WTC11 (cell line): ENCODE measurements around the gene UMAD1. TPM values are rescaled to one million over a fixed set of nuclear protein-coding genes. Genes with fewer than 3 reads are reported as not detected.

Experiments
- ATAC-seq: fragments of 200-7000 bp; cut with Tn5 transposase; 2 replicates; pipeline ENCODE4 v1.10.0; 2021; ENCODE audit warnings: mild to moderate bottlenecking, moderate library complexity
- CTCF ChIA-PET: fragments of 300-600 bp; sonication (Branson Sonifier 250); formaldehyde crosslinking; loops from one replicate; lab custom pipeline; 2021; ENCODE audit warnings: antibody characterized with exemption; lab: Charles Lee
- POLR2A ChIA-PET: fragments of 350-600 bp; sonication (Branson Sonifier 250); formaldehyde crosslinking; loops from one replicate; lab custom pipeline; 2021; ENCODE audit warnings: antibody characterized with exemption; lab: Charles Lee
- DNase-seq: peaks from one replicate; pipeline ENCODE4 v3.0.0; 2021; ENCODE audit warnings: low spot score
- H3K27ac Mint-ChIP-seq: 2 replicates; pipeline ENCODE4 v1.8.0; 2021; ENCODE audit warnings: mixed read lengths
- H3K27me3 Mint-ChIP-seq: 2 replicates; pipeline ENCODE4 v1.8.0; 2021; ENCODE audit warnings: low read depth, mild to moderate bottlenecking, moderate library complexity, mixed read lengths
- H3K36me3 Mint-ChIP-seq: 2 replicates; pipeline ENCODE4 v1.8.0; 2021; ENCODE audit warnings: mixed read lengths
- H3K4me1 Mint-ChIP-seq: 2 replicates; pipeline ENCODE4 v1.8.0; 2022; ENCODE audit warnings: mixed read lengths
- H3K4me3 Mint-ChIP-seq: 2 replicates; pipeline ENCODE4 v1.8.0; 2021; ENCODE audit warnings: mild to moderate bottlenecking, moderate library complexity, mixed read lengths
- H3K9me3 Mint-ChIP-seq: 2 replicates; pipeline ENCODE4 v1.8.0; 2021; ENCODE audit warnings: mixed read lengths
- ATF2 ChIP-seq: sonication (generic); formaldehyde crosslinking; IDR thresholded peaks from 2 replicates; pipeline ENCODE4 v1.8.1; 2022; ENCODE audit warnings: low read depth, missing genetic modification reagents, borderline replicate concordance
- ATF6 ChIP-seq: sonication (generic); formaldehyde crosslinking; IDR thresholded peaks from 2 replicates; pipeline ENCODE4 v1.8.1; 2023; ENCODE audit warnings: mild to moderate bottlenecking, missing genetic modification reagents
- ERG ChIP-seq: fragments of 250-450 bp; sonication (Bioruptor Pico); IDR thresholded peaks from 2 replicates; pipeline ENCODE4 v1.8.0; 2021; ENCODE audit warnings: mild to moderate bottlenecking
- FOXP1 ChIP-seq: sonication (generic); formaldehyde crosslinking; IDR thresholded peaks from 2 replicates; pipeline ENCODE4 v1.8.0; 2022; ENCODE audit warnings: missing genetic modification reagents, mild to moderate bottlenecking, moderate library complexity, borderline replicate concordance
- GRHL2 ChIP-seq: fragments of 250-450 bp; sonication (Bioruptor Pico); IDR thresholded peaks from 2 replicates; pipeline ENCODE4 v1.8.0; 2022; ENCODE audit warnings: mild to moderate bottlenecking, moderate library complexity; ENCODE audit not compliant: insufficient replicate concordance, severe bottlenecking
- GTF2I ChIP-seq: fragments of 250-450 bp; sonication (Bioruptor Pico); conservative IDR thresholded peaks from 2 replicates; pipeline ENCODE4 v1.4.0; 2021; ENCODE audit warnings: mild to moderate bottlenecking
- JUN ChIP-seq: sonication (generic); formaldehyde crosslinking; IDR thresholded peaks from 2 replicates; pipeline ENCODE4 v1.8.0; 2023; ENCODE audit warnings: mild to moderate bottlenecking, missing genetic modification reagents
- MAX ChIP-seq: sonication (generic); formaldehyde crosslinking; IDR thresholded peaks from 2 replicates; pipeline ENCODE4 v1.8.0; 2022; ENCODE audit warnings: mild to moderate bottlenecking, missing genetic modification reagents
- MLX ChIP-seq: sonication (generic); formaldehyde crosslinking; IDR thresholded peaks from 2 replicates; pipeline ENCODE4 v1.8.1; 2023; ENCODE audit warnings: mild to moderate bottlenecking, missing genetic modification reagents, moderate library complexity
- USF1 ChIP-seq: sonication (generic); formaldehyde crosslinking; IDR thresholded peaks from 2 replicates; pipeline ENCODE4 v1.8.0; 2022; ENCODE audit warnings: mild to moderate bottlenecking, missing genetic modification reagents
- ZBTB43 ChIP-seq: sonication (generic); formaldehyde crosslinking; IDR thresholded peaks from 2 replicates; pipeline ENCODE4 v1.8.1; 2023; ENCODE audit warnings: mild to moderate bottlenecking, missing genetic modification reagents
- ZNF281 ChIP-seq: sonication (generic); formaldehyde crosslinking; IDR thresholded peaks from 2 replicates; pipeline ENCODE4 v1.8.0; 2023; ENCODE audit warnings: mild to moderate bottlenecking, missing genetic modification reagents
- ZNF416 ChIP-seq: fragments of 250-450 bp; sonication (Bioruptor Pico); IDR thresholded peaks from 2 replicates; pipeline ENCODE4 v1.9.0; 2021; ENCODE audit warnings: mild to moderate bottlenecking, inconsistent platforms
- ZNF671 ChIP-seq: fragments of 250-450 bp; sonication (Bioruptor Pico); IDR thresholded peaks from 2 replicates; pipeline ENCODE4 v1.8.0; 2021; ENCODE audit warnings: mild to moderate bottlenecking
- ZSCAN18 ChIP-seq: fragments of 250-450 bp; sonication (Bioruptor Pico); IDR thresholded peaks from 2 replicates; pipeline ENCODE4 v2.1.2; 2022; ENCODE audit warnings: mild to moderate bottlenecking, moderate library complexity
- total RNA-seq: library from RNA; stranded (reverse); gene quantifications from 3 replicates; pipeline ENCODE4 v1.2.3, GENCODE V29; 2021

The UMAD1 gene
- total RNA-seq, 1 experiment from 2014 or later: 13.0 TPM

- H3K27ac Mint-ChIP-seq: no peak overlapping the region
- ATAC-seq: no peak
- POLR2A ChIA-PET: no interaction called here
- TF ChIP-seq ZNF281 (CRISPR knock-in tag) (no peak), ZNF416 (CRISPR knock-in tag) (no peak), ZSCAN18 (CRISPR knock-in tag) (no peak), ZNF671 (CRISPR knock-in tag) (no peak), ERG (CRISPR knock-in tag) (no peak), MAX (CRISPR knock-in tag) (no peak), MLX (no peak), GRHL2 (CRISPR knock-in tag) (no peak), ATF2 (CRISPR knock-in tag) (no peak), ZBTB43 (CRISPR knock-in tag) (no peak), ATF6 (CRISPR knock-in tag) (no peak), JUN (no peak), FOXP1 (CRISPR knock-in tag) (no peak), GTF2I (no peak), USF1 (CRISPR knock-in tag) (no peak)
- TF ChIP-seq, all 79 proteins: peak for 0
- Mint-ChIP-seq H3K4me1 (0 out of 2 replicates have a peak, but pooled peaks cover 2% of the 10 kb centered on the region), H3K27me3 (no peaks in the 10 kb centered on the region), H3K9me3 (peaks cover 28% of the 10 kb centered on the region), H3K36me3 (peaks cover 70% of the 10 kb centered on the region), H3K4me3 (no peak overlapping the region)
- CTCF ChIA-PET: no interaction called here
- DNase-seq: no peak
Observed at GRCh38 chr7:7595451-7595850, 45.1 kb upstream of the UMAD1 start.
